ENCODE results near the gene NRP1.

GRCh38 chr10:33287112-33287511, 47.4 kb downstream of the NRP1 start:
- TF ChIP-seq, protein P1, sequence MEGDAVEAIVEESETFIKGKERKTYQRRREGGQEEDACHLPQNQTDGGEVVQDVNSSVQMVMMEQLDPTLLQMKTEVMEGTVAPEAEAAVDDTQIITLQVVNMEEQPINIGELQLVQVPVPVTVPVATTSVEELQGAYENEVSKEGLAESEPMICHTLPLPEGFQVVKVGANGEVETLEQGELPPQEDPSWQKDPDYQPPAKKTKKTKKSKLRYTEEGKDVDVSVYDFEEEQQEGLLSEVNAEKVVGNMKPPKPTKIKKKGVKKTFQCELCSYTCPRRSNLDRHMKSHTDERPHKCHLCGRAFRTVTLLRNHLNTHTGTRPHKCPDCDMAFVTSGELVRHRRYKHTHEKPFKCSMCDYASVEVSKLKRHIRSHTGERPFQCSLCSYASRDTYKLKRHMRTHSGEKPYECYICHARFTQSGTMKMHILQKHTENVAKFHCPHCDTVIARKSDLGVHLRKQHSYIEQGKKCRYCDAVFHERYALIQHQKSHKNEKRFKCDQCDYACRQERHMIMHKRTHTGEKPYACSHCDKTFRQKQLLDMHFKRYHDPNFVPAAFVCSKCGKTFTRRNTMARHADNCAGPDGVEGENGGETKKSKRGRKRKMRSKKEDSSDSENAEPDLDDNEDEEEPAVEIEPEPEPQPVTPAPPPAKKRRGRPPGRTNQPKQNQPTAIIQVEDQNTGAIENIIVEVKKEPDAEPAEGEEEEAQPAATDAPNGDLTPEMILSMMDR (conservative IDR thresholded peaks at IDR 0.05 in 1 of 2, IDR thresholded peaks at IDR 0.05 in 1 of 2; ENCODE audit: extremely low read depth in 1 of 2, insufficient read depth in 1 of 2, low read depth in 1 of 2, low read length in 2 of 2), result no peak
- no peak for TF ChIP-seq EZH2 (IDR thresholded peaks at IDR 0.05; ENCODE audit: borderline replicate concordance, low read length)

Data from mammary epithelial cell (primary cell).